DMS 273 treated with DMSO at 0.1 percent for 48 hours (cell line): Measurements from ENCODE around the gene COMMD1.
"Not testable (repeated sequence)": the region's sequence is repeated elsewhere in the genome, so short reads cannot be mapped to it uniquely, and the experiment has no call there.

ENCODE experiments used
- DNase-seq: peaks from one replicate; lab custom pipeline; 2025; lab: John Stamatoyannopoulos, UW

COMMD1 gene

GRCh38 chr2:62074233-62074632 lies 168.8 kb downstream of the COMMD1 start:
- DNase-seq: no peak

- DNase-seq: no peak
These were observed 171.6 kb downstream of the COMMD1 start for GRCh38 chr2:62076980-62077638.

- DNase-seq: no peak
These were observed 179.3 kb downstream of the COMMD1 start for GRCh38 chr2:62084801-62085200.

- DNase-seq: no peak
These were observed 184.2 kb downstream of the COMMD1 start for GRCh38 chr2:62089658-62090057.

GRCh38 chr2:62091471-62091870 lies 186.0 kb downstream of the COMMD1 start:
- no peak for DNase-seq

GRCh38 chr2:62099050-62099449 lies 193.6 kb downstream of the COMMD1 start:
- no peak for DNase-seq

GRCh38 chr2:62099523-62100175 lies 194.2 kb downstream of the COMMD1 start:
- no peak for DNase-seq

GRCh38 chr2:62101886-62102285 lies 196.4 kb downstream of the COMMD1 start:
- no peak for DNase-seq

GRCh38 chr2:62102402-62102920 lies 197.0 kb downstream of the COMMD1 start:
- no peak for DNase-seq

- no peak for DNase-seq
These were observed 204.1 kb downstream of the COMMD1 start for GRCh38 chr2:62109554-62109953.

GRCh38 chr2:62110415-62111025 lies 205.0 kb downstream of the COMMD1 start:
- peak; percentile 19 for DNase-seq

GRCh38 chr2:62112179-62112578 lies 206.7 kb downstream of the COMMD1 start:
- no peak for DNase-seq

- no peak for DNase-seq
These were observed 209.1 kb downstream of the COMMD1 start for GRCh38 chr2:62114564-62114963.

- DNase-seq: no peak
These were observed 211.5 kb downstream of the COMMD1 start for GRCh38 chr2:62116983-62117382.

GRCh38 chr2:62118160-62118559 lies 212.7 kb downstream of the COMMD1 start:
- no peak for DNase-seq

GRCh38 chr2:62119311-62119974 lies 214.0 kb downstream of the COMMD1 start:
- no peak for DNase-seq

GRCh38 chr2:62126239-62126638 lies 220.8 kb downstream of the COMMD1 start:
- DNase-seq: not testable (repeated sequence)

- no peak for DNase-seq
These were observed 227.9 kb downstream of the COMMD1 start for GRCh38 chr2:62133320-62133823.

GRCh38 chr2:62136956-62137830 lies 231.7 kb downstream of the COMMD1 start:
- peak; percentile 21 for DNase-seq

GRCh38 chr2:62140426-62141141 lies 235.1 kb downstream of the COMMD1 start:
- no peak for DNase-seq
